ENCODE results near the gene IFNGR2.

Gene IFNGR2

GRCh38 chr21:33480481-33481103 lies 77.4 kb downstream of the IFNGR2 start:
- no peak for DNase-seq (ENCODE audit: low read depth)
- peak overlapping the region; percentile 68 for H3K4me3 ChIP-seq (ENCODE audit: low read depth, low read length)
- TF ChIP-seq, protein P1, sequence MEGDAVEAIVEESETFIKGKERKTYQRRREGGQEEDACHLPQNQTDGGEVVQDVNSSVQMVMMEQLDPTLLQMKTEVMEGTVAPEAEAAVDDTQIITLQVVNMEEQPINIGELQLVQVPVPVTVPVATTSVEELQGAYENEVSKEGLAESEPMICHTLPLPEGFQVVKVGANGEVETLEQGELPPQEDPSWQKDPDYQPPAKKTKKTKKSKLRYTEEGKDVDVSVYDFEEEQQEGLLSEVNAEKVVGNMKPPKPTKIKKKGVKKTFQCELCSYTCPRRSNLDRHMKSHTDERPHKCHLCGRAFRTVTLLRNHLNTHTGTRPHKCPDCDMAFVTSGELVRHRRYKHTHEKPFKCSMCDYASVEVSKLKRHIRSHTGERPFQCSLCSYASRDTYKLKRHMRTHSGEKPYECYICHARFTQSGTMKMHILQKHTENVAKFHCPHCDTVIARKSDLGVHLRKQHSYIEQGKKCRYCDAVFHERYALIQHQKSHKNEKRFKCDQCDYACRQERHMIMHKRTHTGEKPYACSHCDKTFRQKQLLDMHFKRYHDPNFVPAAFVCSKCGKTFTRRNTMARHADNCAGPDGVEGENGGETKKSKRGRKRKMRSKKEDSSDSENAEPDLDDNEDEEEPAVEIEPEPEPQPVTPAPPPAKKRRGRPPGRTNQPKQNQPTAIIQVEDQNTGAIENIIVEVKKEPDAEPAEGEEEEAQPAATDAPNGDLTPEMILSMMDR (IDR thresholded peaks at IDR 0.05; ENCODE audit: control insufficient read depth, extremely low read depth, insufficient read depth) = no peak

- H3K4me3 ChIP-seq (ENCODE audit: low read depth, low read length) = no peak overlapping the region
Measured at GRCh38 chr21:33481314-33481943, 78.2 kb downstream of the IFNGR2 start.

More at GRCh38 chr21:33481314-33481943, 78.2 kb downstream of the IFNGR2 start:
- TF ChIP-seq, protein P1 (IDR thresholded peaks at IDR 0.05; ENCODE audit: control insufficient read depth, extremely low read depth, insufficient read depth) = no peak
- DNase-seq (ENCODE audit: low read depth) = no peak

All from LNCaP clone FGC (cell line).